ENCODE results near the gene GPRC5C. TPM values are rescaled to one million over a fixed set of nuclear protein-coding genes. Genes with fewer than 3 reads are reported as not detected.

The GPRC5C gene
- total and polyA plus RNA-seq, 2 donors (not counting 3 experiments of a cell fraction or from before 2014, with no cell fraction given) = not detected

DNA sequence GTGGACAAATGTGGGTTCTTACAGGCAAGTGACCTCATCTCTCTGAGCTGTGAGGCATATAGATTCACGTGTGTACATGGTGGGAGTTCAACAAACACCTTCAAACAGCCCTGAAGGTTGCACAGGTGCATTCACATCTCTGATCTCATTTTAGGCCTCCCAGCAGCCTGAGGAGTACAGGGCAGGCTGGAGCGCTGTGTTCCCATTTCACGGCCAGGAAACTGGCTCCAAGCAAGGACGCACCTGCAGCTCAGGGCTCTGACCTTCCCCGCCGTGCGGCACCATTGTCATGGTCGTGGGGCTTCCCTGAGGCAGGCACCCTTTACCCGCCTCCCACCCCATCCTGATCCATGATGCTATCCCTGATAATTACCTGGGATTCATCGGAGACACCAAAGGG is 29.7 kb downstream of the GPRC5C start:
- no peaks in the 10 kb centered on the region for H3K36me3 ChIP-seq (ENCODE audit: control insufficient read depth in 2 of 2, extremely low read depth in 1 of 2, insufficient read depth in 2 of 2, low read length in 2 of 2)
- intact Hi-C loops (cut with micrococcal nuclease) = no loop called here
- no peak for FAIRE-seq
- POLR2A ChIA-PET = interaction anchor here (0.7 kb wide), 1 partner anchor 161 kb away, joined by 3 read pairs; no protein-coding TSS in a partner anchor
- no peaks in the 10 kb centered on the region for H3K79me2 ChIP-seq (ENCODE audit: control insufficient read depth, insufficient read depth, low read length)
- H3K9me3 ChIP-seq (replicated peaks; ENCODE audit: control insufficient read depth, insufficient read depth, low read length) = no peaks in the 10 kb centered on the region
- H3K9me1 ChIP-seq (replicated peaks; ENCODE audit: control insufficient read depth, extremely low read depth, insufficient read depth, low read length) = no peaks in the 10 kb centered on the region
- no TSS peak for BruUV-seq (replicated peaks)
- no peak overlapping the region for H3K27ac ChIP-seq (ENCODE audit: insufficient read depth, low read depth, low read length)
- DNase-seq (ENCODE audit: low read depth, low spot score) = no peak
- no peak overlapping the region for H3K9ac ChIP-seq (replicated peaks; ENCODE audit: extremely low read depth, insufficient read depth, low read length)
- H3K4me3 ChIP-seq (replicated peaks in 1 of 3; ENCODE audit: insufficient read depth in 1 of 3, low read depth in 1 of 3, low read length in 3 of 3) = no peak overlapping the region
- no peaks in the 10 kb centered on the region for H3K4me1 ChIP-seq (ENCODE audit: control insufficient read depth, extremely low read depth, insufficient read depth, low read length)
- dilution Hi-C loops (cut with MboI; ENCODE audit: extremely low pct_ligation_motif_present, low sequenced_read_pairs) = no loop called here
- CTCF ChIA-PET = interaction anchor here (9.2 kb wide), 1 partner anchor 82 kb away, joined by 221 read pairs; no protein-coding TSS in a partner anchor
- H3K4me2 ChIP-seq (ENCODE audit: insufficient read depth, low read length) = no peak overlapping the region
- no peak overlapping the region for H2AFZ ChIP-seq (ENCODE audit: low read depth, low read length)
- H3K27me3 ChIP-seq (ENCODE audit: control insufficient read depth in 2 of 2, insufficient read depth in 2 of 2, low read length in 2 of 2) = peaks cover 0 to 3% of the 10 kb centered on the region in 2 experiments
- no peak for TF ChIP-seq MYC (IDR thresholded peaks at IDR 0.05; ENCODE audit: low read depth, low read length)
- no peak for TF ChIP-seq CTCF (IDR thresholded peaks at IDR 0.05; ENCODE audit: extremely low read depth in 1 of 2, insufficient read depth in 1 of 2, low read depth in 1 of 2, low read length in 2 of 2)
- TF ChIP-seq GATA2 (IDR thresholded peaks at IDR 0.05; ENCODE audit: insufficient read depth, insufficient read length, low read depth, low read length) = no peak
- no peak for TF ChIP-seq EZH2 (IDR thresholded peaks at IDR 0.05; ENCODE audit: borderline replicate concordance, low read depth, low read length, severe bottlenecking)
- no peak for TF ChIP-seq POLR2A (IDR thresholded peaks at IDR 0.05; ENCODE audit: low read depth, low read length)
- TF ChIP-seq FOS (IDR thresholded peaks at IDR 0.05; ENCODE audit: borderline replicate concordance, insufficient read depth, low read length) = no peak
- TF ChIP-seq JUN (IDR thresholded peaks at IDR 0.05; ENCODE audit: borderline replicate concordance, insufficient read depth, insufficient read length, low read depth) = no peak
- TF ChIP-seq POLR2AphosphoS5 (IDR thresholded peaks at IDR 0.05; ENCODE audit: insufficient read depth, low read depth, low read length) = no peak
- TF ChIP-seq, protein P1, sequence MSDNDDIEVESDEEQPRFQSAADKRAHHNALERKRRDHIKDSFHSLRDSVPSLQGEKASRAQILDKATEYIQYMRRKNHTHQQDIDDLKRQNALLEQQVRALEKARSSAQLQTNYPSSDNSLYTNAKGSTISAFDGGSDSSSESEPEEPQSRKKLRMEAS (IDR thresholded peaks at IDR 0.05; ENCODE audit: insufficient read depth, insufficient read length) = no peak
- no peaks in the 10 kb centered on the region for H4K20me1 ChIP-seq (replicated peaks; ENCODE audit: control insufficient read depth, extremely low read depth, insufficient read depth, low read length)
